HG03039 (cell line): ENCODE measurements around the gene MTAP.
A peak's percentile ranks its signal among the peaks of the same experiment; 100 is the strongest.

Source experiments
- ATAC-seq: cut with Tn5 transposase; IDR thresholded peaks from one replicate; pipeline ENCODE4 v1.9.1; 2021; ENCODE audit warnings: mild to moderate bottlenecking, moderate library complexity; ENCODE audit not compliant: unreplicated experiment

Gene MTAP

DNA sequence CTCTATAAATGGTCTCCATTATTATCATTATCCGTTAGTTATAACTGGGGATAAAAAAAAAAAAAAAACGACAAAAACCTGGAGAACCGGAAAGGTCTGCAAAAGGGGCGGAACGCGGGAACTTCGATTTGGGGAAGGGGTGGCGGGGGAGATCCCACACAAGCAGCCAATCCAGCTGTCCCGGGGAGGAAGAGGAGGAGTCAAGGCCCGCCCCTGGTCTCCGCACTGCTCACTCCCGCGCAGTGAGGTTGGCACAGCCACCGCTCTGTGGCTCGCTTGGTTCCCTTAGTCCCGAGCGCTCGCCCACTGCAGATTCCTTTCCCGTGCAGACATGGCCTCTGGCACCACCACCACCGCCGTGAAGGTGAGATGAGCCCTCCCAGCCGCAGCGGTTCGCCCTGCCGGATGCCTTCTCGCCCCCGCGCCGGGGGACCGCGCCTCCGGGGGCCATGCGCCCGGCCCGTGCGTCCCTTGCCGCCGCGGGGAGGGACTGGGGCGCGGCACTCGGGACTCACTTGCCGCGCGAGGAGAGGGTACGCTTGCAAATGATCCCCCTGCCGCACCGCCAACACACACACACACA lies at the start of gene MTAP:
TSS of gene MTAP (plus strand) at position 219 of the 583 bp plus-strand sequence. CDS start at position 332, 113 bp downstream.
- ATAC-seq: peak; percentile 88

GRCh38 chr9:21753523-21753922 lies 48.9 kb upstream of the MTAP start:
- ATAC-seq: no peak

- ATAC-seq: no peak
Observed at GRCh38 chr9:21754741-21755140, 47.7 kb upstream of the MTAP start.

- no peak for ATAC-seq
Observed at GRCh38 chr9:21758540-21758939, 43.9 kb upstream of the MTAP start.

DNA sequence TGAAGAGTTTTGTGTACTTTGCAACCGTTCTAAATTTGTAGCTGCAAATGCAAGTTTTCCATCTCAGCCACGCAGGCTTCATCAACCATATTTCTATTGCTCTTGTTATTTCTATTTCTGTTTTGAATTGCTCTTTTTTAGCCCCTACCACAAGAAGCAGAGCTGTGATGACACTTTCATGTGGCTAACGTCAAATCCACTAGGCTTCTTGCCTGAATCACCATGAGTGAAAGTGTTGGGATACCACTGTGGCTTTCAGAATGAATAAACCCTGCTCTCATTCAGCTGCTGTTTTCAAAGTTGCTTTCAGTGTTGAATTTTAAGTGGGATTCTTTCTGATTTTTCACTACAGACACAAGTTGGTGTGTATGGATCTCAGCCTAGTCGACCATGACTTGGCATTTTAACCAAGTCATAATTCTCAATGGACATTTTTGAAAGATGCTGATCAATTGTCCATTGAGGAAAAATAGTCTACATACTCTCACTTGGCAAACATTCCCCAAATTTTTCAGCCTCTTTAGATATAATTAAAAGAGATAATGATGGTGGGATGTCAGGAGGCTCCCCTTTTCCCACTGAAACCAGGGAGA lies 41.0 kb upstream of the MTAP start:
- ATAC-seq: peak; percentile 98

GRCh38 chr9:21762064-21762463 lies 40.4 kb upstream of the MTAP start:
- ATAC-seq: no peak

DNA sequence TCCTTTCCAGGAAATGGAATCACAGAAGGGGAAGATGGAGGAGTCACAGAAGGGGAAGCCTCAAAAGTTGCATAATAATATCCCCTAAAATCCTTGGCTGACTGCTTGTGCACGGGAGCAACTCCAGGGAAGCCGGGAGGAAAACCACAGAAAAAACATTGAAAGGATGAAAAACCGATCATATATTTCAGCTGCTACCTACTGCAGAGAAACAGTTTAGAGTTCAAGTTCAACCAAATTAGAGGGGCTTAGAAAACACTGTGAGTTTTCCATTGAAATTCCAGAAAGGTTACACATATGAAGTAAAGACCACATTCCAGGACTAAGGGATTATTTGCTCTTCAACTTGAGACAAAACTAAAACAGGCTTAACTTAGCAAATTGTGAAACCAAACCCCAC lies 37.6 kb upstream of the MTAP start:
- no peak for ATAC-seq

- no peak for ATAC-seq
Observed at GRCh38 chr9:21766096-21766495, 36.3 kb upstream of the MTAP start.

DNA sequence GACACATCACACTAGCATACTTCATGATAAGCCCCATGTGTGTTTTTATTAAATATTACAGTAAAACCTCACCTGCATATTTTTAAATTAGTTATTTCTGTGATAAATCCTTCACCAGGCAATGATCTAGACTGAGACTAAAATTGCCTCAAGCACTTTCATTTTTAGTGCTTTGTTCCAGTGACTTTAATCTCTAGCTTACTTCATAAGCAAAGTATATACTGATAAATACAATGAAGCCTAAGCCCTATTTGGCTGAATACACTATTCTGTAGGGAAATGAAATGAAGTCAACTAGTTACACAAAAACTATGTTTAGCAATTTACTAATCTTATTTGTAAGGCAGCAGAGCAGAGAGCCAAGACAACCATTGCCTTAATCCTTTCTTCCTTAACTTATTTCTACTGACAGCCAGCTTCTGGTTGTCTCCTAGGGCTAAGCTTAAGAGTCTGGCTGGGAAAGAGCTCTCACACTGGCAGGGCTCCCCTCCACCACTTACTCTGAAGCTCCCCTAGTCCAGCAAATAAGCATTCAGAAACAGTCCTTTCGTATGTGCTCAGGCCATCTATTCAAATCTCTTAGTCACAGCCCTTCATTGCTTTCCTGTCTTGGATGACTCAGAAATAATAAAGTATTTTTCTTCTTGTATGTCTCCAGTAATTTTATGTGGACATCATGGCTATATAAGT lies 31.4 kb upstream of the MTAP start:
- ATAC-seq: no peak

GRCh38 chr9:21777701-21778100 lies 24.7 kb upstream of the MTAP start:
- no peak for ATAC-seq

- no peak for ATAC-seq
Observed at GRCh38 chr9:21778304-21778703, 24.1 kb upstream of the MTAP start.

- ATAC-seq: no peak
Observed at GRCh38 chr9:21779397-21779796, 23.0 kb upstream of the MTAP start.

GRCh38 chr9:21781656-21782055 lies 20.8 kb upstream of the MTAP start:
- ATAC-seq: no peak

- ATAC-seq: no peak
Observed at GRCh38 chr9:21782205-21782604, 20.2 kb upstream of the MTAP start.

DNA sequence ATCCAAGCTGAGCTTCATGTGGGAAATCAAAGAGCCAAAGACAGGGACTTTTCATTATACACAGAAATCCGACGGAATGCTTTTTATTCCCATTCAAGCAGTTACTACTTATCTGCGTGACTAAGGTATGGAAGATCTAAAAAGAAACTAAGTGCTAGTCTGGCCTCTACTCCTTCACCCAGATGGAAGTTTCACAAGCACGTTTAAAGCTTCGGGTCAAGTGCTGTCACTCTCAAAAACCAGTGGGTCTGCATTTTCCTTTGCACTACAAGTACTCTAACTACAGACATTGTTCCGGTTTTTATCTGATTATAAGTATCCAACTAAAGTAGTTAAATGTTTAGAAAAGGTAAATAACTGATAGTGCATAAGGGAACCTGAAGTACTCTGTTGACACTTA lies 13.7 kb upstream of the MTAP start:
- no peak for ATAC-seq

GRCh38 chr9:21789541-21790037 lies 12.8 kb upstream of the MTAP start:
- ATAC-seq: peak; percentile 94

DNA sequence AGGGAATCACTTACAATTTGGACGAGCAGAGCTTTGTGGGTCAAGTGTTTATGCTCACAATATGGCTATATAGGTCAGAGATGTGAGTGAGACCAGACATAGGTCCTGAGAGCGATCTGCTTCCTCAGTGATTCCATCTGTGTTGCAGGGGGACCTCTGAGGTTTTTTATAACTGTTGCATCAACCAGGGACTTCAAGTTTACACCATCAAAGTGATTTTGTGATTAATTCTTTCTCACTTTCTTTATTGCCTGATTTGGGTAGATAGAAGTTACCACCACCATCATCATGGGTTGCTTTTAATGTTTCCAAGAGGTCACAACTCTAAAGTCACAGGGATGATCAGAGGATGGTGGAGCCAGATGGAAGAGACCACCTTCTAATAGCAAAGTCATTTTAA lies 7.0 kb upstream of the MTAP start:
- ATAC-seq: no peak

GRCh38 chr9:21796768-21797167 lies 5.7 kb upstream of the MTAP start:
- ATAC-seq: no peak

GRCh38 chr9:21800931-21801682 lies 1.3 kb upstream of the MTAP start:
- ATAC-seq: no peak

GRCh38 chr9:21801683-21802417 lies 586 bp upstream of the MTAP start:
- ATAC-seq: peak; percentile 6

DNA sequence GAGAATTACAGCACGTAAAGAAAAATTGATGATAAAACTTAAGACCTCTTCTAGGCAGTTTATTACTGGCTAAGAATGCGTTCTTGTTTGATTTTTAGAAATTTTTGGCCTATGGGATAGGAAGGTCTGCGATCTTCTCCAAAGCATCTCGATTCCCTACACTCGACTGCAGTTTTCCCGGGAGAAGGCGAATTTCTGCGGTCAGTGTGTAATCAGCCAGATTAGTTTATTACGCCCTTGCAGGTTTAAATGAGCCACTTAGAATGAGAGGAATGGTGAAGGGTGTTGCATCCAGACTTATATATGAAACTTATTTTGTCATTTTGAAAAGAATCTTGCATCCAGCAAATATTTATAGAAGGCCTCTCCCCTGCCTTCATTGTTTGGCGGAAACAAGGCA lies 1.2 kb downstream of the MTAP start:
- no peak for ATAC-seq
